ENCODE data around the gene CDX2.

GRCh38 chr13:27965343-27965739 is 3.8 kb downstream of the CDX2 start:
- TF ChIP-seq CTCF (conservative IDR thresholded peaks at IDR 0.05; ENCODE audit: low read length) (no peak), EZH2phosphoT487 (IDR thresholded peaks at IDR 0.05; ENCODE audit: borderline replicate concordance, low read depth, low read length) (no peak)

Data from OCI-LY7 (cell line).